Measurements from ENCODE around the gene TUBG2.

Gene TUBG2

DNA sequence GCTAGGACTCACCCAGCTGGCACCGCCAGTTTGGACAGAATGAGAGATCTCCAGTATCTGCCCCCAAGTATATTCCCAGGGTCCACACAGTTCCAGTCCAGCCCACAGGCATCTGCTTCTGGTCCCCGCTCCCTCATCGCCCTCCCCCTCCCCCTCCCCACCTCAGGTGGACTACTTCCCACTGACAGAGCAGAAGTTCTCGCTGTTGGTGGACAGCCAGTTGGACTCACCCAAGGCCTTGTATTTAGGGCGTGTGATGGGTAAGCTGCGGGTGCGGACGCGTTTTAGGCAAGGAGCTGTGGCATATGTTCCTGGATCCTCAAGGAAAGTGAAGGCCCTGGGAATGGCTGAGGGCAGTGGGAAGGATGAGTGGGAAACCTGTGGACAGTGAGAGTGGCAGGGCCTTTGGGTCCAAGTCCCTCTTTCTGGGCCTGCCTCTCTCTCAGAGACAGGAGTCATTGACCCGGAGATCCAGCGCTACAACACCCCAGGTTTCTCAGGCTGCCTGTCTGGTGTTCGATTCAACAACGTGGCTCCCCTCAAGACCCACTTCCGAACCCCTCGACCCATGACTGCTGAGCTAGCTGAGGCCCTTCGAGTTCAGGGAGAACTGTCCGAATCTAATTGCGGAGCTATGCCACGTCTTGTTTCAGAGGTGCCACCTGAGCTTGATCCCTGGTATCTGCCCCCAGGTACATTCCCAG is 38.2 kb downstream of the TUBG2 start:
- no peak for DNase-seq (ENCODE audit: low spot score)

DNA sequence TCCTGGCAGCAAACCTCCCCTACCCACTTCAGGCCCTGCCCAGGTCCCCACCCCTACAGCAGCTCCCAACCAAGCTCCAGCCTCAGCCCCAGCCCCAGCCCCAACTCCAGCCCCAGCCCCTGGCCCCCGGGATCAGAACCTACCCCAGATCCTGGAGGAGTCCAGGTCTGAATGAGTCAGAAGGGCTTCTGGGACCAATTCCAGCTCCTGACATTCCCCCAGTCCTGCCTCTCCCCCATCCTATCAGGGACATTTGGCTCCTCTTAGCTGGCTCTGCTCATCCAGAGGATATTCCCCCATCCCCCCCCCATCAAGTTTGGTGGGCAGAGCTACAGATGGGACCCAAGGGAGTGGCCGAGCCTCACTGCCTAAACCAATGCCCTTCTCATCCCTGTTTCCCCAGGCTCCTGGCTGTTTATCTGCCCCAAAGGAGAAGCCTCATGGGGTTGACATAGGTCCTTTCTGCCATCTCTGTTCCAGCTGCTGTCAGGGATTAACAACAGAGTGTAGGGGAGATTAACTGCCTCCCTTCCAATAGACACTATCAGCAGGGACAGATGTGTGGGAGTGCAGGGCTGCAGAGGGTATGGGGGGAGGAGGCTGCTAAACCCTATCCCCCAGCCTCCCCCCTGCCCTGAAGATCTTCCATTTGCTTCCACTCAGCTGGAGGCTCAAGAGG is 39.8 kb downstream of the TUBG2 start:
- DNase-seq (ENCODE audit: low spot score): no peak

GRCh38 chr17:42699415-42699740 is 40.3 kb downstream of the TUBG2 start:
- DNase-seq (ENCODE audit: low spot score): no peak

DNA sequence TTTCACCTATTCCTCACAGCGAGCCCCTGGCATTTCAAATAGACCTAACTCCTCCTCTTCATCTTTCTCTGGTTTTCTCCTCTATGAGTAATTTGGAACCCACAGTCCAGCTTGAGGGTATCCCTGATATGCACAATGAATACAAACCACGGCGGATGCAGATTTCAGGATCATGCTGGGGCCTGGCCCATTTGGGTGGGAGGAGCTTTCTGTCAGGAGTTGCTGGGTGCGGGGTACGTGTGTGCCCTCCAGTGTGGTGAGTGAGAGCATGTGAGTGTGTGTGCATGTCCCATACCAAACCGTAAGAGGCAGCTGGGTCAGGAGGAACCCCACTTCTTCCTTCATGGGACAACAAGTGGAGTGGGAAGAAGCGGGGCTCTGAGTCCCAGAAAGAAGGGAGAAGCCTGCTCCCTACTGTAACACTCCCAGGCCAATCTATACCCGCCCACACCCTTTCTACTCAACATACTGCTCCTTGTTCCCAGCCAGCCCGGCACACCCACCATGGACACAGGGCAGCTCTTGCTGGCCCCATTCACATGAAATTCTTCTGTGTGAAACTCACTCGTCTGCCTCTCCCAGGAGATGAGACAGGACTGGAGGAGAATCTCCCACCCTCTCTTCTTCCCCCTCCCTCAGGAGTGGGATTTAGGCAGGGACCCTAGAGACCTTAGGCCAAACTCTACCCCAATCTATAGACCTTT is 41.7 kb downstream of the TUBG2 start:
- DNase-seq (ENCODE audit: low spot score): no peak

- no peak for DNase-seq (ENCODE audit: low spot score)
Measured at GRCh38 chr17:42702446-42702845, 43.4 kb downstream of the TUBG2 start.

DNA sequence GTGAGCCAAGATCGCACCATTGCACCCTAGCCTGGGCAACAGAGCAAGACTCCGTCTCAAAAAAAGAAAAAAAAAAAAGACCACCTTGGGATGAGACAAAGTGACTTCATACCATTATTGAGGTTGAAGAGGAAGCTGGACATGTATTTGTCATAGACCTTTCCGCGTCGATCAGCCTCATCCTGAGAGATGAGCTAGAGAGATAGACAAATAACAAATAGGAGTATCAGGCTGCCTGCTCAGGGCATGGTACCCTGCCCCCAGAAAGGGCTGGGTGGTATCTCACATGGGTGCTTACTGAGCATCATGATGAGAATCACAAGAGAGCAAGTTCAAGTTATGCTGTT is 45.4 kb downstream of the TUBG2 start:
- no peak for DNase-seq (ENCODE audit: low spot score)

GRCh38 chr17:42704837-42705494 is 45.9 kb downstream of the TUBG2 start:
- DNase-seq (ENCODE audit: low spot score): no peak

GRCh38 chr17:42706732-42707131 is 47.6 kb downstream of the TUBG2 start:
- DNase-seq (ENCODE audit: low spot score): no peak

DNA sequence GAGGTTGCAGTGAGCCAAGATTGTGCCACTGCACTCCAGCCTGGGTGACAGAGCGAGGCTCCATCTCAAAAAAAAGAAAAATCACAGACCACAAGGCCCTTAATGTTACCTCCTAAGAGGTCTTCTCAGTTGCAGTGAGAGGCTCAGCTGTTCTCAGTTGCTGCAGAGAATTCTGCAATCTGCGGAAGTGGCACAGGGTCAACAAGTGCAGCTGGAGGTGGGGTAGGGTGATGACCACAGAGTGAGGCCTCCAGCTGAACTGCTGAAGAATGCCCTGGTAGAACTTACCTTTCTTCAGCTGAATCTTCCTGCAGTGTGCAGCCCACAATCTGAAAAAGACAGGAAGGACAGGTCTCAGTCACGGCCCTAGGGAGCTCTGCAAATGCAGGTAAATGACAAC is 49.5 kb downstream of the TUBG2 start:
- no peak for DNase-seq (ENCODE audit: low spot score)

DNA sequence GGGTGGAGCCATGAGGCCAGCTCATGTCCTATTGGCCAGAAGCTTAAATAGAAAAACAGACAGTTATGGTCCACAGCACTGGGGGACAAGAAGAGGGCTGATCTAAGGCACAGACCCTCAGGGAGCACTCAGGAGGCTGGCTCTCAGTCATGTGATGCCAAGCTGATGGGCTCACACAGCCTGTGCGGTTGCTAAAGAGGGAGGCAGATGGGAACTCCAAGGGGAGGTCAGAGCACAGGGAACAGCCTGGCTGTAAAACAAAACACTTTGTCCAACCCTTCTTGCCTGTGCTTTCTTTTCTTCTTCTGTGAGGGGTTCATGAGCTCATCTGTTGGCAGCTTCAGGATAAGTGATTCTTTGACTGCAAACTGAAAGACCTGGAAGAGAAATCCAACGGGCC is 50.5 kb downstream of the TUBG2 start:
- no peak for DNase-seq (ENCODE audit: low spot score)
